GM21390 (cell line): ENCODE data around the gene MPPED1.

ENCODE experiments used
- ATAC-seq: cut with Tn5 transposase; IDR thresholded peaks from one replicate; pipeline ENCODE4 v1.9.1; 2021; ENCODE audit not compliant: unreplicated experiment

The MPPED1 gene

DNA sequence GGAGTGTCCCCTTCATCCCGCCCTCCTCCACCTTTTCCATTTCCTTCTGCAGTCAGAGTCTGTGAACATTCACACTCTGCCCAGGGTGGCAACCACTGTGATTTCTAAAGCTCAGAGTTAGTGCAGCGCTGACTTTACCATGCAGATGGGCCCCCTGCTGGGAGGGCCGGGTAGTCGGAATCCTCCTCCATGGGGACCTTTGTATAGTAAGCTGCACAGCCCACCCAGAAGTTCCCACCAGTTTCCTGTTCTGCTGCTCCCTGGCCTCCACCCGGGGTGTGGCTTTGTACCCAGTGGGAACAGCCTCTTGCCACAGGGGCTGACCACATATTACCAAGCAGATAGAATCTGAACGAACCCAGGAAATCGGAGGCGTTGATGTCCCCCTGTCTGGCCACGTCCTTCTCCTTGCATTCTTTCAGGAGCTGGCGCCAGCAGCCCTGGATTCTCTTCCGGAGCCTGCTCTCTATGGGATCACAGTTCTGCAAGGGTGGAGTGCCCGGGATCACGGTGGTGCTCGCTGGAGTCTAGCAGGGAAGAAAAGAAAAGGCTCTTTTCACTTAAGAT is 125.3 kb downstream of the MPPED1 start:
- ATAC-seq: no peak

DNA sequence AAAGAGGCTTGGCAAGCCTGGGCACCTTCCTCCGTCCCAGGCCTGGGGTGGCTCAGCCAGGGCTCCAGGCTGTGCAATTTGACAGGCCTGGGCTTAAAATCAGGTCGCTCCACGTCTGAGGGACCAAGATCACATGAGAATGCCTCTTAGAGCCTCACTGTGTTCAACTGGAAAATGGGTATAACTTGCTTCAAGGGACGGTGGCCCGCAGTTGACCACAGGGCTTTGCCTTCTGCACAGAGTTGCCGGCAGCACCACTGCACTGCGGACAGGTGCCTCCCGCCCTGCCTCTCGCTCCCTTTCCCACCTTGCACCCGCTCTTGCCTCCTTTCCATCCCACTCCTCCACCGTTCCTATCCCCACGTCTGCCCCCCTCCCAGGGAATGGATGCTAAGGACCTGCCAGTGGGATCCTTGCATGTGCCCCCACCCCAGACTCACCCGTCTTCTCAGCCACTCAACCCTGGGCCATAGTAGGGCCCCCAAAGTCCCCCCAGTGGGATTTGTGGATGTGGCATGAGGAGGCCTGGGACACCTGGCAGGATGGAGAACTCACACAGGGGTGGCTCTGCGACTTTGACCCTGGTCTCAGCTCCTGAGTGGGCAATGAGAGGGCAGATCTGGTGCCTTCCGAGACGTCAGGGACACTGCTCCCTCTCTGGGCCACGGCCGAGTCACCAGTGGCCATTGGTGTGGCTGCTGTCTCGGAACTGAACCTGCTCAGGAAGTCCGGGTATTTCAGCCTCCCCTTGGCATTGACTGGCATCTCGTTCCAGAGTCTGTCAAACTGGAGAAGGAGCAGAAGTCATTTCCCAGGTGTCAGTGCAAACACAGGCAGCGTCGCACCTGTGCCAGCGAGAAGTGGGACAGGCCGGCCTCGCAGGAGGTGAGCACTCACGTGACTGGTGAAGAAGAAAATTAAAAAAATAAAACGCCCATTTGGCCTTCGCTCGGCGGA is 128.0 kb downstream of the MPPED1 start:
- ATAC-seq: no peak

DNA sequence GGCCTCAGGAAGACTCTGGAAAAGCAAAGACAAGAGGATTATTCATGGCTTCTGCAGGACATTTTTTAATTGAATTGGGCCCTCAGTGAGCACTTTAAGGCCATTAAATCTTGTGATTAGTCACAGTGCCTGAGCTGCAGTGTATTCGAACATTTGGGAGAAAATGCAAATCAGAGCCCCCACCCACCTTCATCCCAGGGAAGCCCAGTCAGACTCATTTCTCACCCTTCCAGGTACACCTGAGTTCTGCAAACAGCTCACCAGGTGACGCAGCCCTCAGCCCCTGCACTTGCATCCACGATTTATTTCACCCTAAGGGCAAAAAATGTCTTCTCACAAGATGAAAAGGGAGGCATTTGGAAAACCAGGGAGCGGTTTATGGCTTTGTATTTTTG is 128.7 kb downstream of the MPPED1 start:
- no peak for ATAC-seq

DNA sequence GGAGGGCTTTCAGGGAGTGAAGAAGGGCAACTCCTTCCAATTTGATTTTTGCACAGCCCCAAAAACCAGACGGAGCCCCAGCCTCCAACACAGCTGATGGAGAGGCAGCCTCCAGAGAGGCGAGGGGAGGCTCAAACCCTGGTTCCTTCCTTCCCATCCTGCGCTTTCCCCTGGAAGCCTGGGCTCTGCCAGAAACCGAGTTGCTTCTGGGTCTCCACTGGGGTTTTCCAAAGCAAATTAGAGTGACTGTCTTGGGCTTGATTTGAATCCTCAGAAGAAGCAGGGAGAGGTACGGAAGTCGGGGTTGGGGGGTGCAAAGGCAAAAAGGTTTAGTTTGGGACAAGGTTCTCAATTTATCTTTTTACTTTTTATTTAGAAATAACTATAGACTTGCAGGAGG is 129.2 kb downstream of the MPPED1 start:
- ATAC-seq: no peak

DNA sequence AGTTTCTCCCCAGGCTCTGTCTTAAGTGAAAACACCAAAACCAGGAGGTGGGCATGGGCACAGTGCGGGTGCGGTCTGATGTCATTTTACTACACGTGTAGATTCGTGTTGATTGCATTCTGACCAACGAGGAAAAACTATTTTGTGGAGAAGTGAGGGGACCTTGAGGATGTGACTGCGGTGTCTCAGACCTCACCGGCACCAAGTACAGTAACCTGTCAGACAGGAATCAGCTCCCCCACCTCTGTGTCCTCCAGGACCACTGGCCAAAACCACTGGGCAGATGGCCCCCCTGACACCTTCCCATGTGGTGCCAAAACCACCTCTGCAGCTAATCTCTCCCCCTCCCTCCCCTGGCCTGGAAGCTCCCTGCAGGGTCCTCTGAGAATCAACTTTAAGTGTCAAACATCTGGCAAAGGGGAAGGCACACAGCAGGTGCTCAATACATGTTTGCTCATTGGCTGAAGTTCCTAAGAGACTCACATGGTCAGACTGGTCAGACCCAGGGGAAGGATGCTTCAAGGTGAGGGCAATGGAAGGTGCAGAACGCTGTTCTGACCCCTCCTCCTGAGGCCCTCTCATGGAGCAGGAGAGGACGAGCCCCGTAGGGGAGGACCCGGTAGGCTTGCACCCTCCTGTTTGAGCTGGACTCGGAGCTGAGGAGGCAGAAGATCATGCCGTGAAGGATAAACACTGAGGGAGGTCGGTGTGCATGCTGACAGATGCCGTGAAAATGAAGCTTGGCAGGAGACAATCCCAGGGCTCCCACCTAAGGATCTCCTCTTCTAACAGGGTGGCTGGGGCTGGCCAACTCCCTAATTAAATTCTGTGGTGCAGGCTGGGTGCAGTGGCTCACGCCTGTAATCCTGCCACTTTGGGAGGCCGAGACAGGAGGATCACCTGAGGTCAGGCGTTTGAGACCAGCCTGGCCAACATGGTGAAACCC is 129.9 kb downstream of the MPPED1 start:
- ATAC-seq: no peak

DNA sequence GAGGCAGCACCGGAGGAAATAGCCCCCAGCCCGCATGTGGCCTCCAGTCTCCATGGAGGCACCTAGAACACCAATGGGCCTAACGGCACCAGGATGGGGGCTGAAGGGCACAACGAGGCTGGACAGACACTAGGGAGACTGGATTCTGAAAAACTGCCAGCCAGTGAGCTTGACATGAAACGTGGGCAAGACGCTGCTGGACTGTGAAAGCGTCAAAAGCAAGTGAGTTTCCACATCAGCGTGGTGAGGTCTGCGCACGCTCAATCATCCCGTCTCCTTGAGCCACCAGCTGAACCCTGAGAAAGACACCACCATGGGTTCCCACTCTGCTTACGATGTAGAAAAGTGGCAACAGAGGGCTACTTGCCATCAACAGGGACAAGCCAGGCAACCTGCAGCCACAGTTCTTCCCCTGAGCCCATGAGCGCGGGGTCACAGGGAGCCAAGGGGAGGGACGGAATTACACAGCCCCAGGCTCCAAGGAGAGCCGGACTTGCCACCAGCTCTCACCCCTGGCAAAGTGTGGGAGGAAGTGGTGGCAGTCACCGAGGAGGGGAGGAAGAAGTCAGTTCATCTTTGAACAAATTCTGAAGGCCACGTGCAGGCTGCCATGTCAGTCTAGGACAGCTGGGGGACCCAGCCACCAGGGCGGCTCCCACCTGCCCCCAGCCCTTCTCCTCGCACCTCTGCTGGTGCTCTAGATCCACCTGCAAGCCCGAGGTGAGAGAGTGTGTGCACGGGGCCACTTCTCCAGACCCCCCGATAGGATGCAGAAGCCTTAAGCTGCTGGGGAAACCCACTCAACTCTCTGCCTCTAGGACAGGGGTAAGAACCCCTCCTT is 131.1 kb downstream of the MPPED1 start:
- no peak for ATAC-seq

DNA sequence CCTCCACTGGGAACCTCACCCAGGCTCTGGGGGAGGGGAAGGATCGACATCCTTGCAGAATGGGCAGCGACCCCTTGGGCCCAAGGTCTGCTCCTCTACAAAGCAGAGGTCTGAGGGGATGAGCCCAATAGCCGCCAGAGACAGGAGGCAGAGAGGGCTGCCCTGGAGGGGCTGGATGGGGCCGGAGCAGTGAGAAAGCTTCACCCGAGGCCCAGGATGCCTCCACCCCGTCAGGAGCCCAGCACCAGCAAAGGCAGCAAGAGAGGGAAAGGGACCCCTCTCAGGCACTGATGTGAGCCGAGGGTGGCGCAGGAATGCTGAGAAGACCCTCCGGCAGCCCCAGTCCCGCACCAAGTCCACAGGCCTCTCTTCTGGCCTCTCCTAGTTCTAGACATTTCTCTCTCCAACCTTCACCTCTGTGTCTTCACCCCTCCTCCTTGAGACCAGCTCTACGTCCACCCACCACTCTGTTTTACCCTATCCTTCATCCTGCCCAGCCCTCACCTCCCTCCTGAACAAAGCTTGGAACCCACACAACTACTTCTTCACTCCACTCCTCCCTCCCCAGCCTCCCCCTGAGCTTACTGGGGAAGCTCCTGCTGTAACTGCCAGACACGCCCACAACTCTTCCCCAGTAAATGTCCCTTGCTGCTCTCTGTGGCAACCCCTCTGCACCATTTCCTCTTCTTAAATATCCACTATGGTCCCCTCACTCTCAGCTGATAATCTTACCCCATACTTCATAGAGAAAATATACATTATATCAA is 131.9 kb downstream of the MPPED1 start:
- ATAC-seq: no peak

DNA sequence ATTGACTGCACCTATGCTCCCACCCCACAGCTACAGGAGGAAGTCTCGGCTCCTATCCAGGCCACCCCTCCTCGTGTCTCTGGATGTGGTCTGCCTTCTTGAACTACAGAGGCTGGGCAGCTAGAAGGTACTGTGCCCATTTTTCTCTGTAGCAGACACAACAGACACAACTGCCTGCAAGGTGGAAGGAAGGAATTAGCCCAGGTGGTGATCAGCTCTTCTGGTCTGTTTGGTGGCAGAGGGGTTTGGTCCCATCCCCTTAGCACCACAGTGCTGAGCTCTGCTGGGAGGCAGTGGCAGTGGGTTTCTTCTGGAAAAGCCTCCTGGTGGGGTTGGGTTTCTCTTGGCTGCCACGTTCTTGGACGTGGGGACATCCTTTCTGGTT is 132.5 kb downstream of the MPPED1 start:
- ATAC-seq: no peak

DNA sequence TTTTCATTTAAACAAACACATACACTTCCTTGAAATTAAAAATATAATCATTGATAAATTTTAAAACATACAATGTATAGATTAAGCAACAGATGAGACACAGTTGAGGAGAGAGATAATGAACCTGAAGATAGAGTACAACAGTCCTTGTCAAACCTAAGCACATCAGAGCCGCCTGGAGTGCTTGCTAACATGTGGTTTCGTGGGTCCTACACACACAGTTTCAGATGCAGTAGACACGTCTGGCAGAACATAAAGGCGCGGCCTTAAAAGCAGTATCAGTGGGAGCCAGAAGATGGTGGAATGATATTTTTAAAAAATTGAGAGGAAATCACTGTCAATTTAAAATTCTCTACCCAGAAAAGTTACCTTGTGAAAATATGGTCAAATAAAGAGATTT is 134.4 kb downstream of the MPPED1 start:
- ATAC-seq: no peak

DNA sequence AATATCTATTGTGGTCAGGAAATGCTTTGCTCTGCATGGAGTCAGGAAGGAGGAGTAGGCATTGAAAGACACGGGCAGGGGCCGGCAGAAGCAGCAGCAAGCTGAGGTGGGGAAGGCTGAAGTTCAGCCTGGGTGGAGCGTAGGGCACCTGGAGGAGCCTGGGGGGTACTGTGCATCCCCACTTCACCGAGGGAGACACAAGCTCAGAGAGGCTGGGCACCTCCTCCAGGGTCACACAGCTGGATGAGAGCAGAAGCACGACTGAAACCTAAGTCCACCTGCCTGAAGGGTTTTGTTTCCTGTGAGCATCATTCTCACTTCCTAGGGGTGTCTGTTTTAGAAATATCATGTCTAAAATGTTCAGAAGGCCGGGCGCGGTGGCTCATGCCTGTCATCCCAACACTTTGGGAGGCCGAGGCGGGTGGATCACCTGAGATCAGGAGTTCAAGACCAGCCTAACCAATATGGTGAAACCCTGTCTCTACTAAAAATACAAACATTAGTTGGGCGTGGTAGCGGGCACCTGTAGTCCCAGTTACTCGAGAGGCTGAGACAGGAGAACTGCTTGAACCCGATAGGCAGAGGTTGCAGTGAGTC is 138.3 kb downstream of the MPPED1 start:
- ATAC-seq: no peak

DNA sequence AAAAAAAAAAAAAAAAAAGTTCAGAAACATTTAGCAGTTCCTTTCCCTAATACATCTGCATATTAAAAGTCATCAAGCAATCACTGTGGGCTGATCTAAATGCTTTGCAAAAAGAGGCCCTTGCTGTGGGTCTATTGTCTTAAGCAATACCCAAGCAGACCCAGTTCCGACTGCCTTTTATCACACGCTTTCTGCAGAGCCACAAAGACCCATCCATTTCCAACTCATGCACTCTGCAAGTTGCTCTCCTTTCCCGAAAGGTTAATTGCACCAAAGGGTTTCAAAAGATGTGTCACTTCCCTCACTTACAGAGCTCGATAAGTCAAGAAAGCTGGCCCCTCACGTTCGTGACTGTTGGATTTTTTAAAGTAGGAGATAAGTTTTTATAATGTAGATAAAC is 138.9 kb downstream of the MPPED1 start:
- ATAC-seq: no peak

DNA sequence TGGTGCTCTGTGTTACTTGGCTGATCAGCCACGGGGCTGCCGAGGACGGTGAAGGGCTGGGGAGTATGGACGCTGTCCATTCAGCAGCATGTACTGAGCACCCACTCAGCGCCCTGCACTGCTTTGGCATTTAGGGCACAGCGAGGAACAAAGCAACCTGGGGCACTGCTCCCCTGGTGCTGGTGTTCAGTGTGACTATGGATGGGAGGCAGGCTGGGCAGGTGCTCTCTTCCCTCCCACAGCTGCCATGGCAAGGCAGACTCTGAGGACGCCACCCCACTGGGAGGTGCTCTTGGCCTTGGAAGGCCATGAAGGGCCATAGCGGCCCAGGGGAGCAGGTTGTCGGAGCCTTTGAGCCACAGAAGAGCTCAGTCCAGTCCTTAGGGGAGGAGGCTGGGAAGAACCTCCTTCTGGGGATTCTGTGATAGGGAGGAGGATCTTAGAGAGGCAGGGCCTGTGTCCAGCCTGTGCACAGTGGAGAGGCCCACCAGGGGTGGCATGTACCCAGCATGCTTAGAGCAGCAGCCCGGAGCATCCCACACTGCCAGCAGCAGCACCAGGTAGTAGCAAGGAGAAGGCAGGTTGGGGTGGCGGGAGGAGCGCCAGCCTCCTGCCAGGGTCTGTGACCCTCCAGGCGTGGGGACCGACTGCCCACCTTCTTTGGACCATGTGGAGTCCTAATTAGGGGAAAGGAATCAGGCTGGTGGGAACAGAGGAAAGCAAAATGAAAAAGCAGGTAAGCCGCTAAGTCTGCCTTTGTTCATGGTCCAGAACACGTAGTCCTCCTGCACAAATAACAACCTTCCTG is 141.8 kb downstream of the MPPED1 start:
- ATAC-seq: no peak

DNA sequence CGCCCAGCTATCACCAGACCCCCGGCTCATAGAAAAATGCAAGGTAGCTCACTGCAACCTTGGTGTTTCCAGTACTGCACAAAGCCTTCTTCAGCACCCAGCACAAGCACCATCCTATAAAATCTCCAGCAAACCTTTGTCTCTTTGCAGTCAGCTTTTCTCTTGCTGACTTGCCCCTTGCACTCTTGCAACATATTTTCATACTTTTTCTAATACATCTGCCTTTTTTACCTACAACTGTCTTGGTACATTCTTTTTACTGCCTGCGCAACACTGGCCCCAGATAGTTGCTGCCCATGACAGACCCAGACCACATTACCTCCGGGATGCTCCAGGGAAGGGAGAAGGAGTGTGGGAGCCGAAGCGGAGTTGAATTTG is 142.4 kb downstream of the MPPED1 start:
- ATAC-seq: no peak

DNA sequence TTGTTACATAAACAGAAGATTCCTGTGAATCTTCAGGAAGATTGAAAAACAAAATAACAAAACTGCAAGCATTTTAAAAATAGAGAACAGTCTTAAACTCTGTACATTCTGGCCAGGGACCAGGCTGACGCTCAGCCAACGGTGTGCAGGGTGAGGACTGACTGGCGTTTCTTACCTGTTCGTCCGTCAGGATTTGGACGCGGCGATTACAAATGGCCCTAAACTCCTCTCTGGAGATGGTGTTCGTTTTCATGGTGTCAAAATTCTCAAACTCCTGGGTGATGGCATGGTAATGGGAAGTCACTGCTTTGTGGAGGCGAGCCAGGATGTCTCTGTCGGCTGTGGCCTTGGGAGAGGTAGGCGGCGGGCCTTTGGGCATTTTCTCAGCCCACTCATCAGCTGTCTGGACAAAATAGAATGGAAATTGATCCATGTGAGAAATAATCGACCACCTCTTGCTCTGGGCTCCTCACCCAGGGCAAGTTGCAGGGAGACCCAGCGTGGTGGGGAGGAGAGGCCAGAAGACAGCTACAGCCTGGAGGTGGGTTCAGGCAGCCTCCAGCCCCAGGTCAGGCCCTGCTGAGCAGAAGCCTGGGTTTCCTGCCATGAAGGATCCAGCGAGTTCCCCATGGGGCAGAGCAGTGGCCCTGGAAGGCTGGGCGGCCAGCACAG is 143.0 kb downstream of the MPPED1 start:
- ATAC-seq: no peak

DNA sequence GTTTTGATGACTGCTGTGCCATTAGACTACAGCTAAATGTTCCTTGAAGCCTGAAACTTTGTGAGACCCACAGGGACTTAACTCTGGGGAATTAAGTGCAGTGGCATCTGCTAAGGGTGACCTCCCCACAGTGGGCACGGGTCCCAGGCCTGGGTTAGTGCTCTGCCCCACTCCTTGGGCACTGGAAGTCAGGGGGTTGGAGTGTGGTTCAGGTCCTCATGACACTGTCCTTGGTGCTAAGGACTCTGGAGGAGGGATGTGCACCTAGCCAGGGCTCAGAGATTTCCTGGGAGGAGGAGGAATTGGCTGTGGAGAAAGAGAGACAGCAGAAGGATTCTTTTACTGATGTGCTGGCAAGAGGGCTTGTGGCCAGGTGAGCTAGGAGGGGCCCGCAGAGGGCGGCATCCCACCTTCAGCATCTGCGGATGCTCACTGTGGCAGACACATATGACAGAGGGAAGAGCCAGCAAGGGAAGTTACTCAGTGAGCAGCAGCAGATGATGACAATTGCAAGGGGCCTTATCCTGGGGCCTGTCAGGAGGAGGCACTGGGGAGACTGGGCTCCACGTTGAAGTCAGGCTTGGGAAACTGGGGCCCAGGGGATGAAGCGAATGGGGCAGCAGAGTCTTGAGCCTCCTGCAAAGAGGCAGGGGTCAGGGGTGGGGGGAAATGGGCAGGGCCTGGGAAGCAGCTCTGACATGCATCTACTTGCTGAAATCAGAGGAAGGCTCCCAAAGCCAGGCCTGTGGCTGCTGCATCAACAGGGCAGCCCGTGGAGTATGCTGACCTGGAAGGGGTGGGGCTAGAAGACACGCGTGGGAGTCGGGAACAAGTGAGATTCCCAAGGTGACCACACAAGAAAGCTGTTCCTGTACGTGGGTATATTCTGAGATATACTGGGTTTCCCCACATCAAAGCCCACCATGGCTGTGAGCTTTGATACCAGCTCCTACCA is 144.0 kb downstream of the MPPED1 start:
- ATAC-seq: no peak
